PC-3 (cell line): ENCODE measurements around the gene HNF4A. TPM values are rescaled to one million over a fixed set of nuclear protein-coding genes. Genes with fewer than 3 reads are reported as not detected.

Source experiments
- ATAC-seq: fragments of 200-7000 bp; cut with Tn5 transposase; 2 replicates; pipeline ENCODE4 v1.9.1; 2020; ENCODE audit warnings: mild to moderate bottlenecking, moderate library complexity
- BruUV-seq: library from RNA; stranded (reverse); fragments of 400-500 nt; replicated peaks from 2 replicates; lab custom pipeline; 2021; lab: Mats Ljungman, UMichigan
- CTCF ChIA-PET: fragments of 300-600 bp; sonication (Branson Sonifier 250); formaldehyde crosslinking; loops from one replicate; lab custom pipeline; 2022; ENCODE audit warnings: antibody characterized with exemption; lab: Charles Lee
- POLR2A ChIA-PET: fragments of 300-600 bp; sonication (Branson Sonifier 250); formaldehyde crosslinking; loops from one replicate; lab custom pipeline; 2022; ENCODE audit warnings: antibody characterized with exemption; ENCODE audit not compliant: unreplicated experiment; lab: Charles Lee
- DNase-seq: peaks from one replicate; pipeline ENCODE4 v3.0.0-alpha.2; 2015
- H2AFZ ChIP-seq: fragments of 300-600 bp; sonication (generic); 2 replicates; pipeline ENCODE4 v1.6.0; 2016; ENCODE audit warnings: antibody characterized with exemption, low read length
- H3F3A ChIP-seq: fragments of 300-600 bp; sonication (generic); one replicate; pipeline ENCODE4 v1.6.0; 2017; ENCODE audit warnings: antibody characterized with exemption, low read length, control low read depth, mild to moderate bottlenecking; ENCODE audit not compliant: unreplicated experiment
- H3K27ac ChIP-seq: fragments of 300-600 bp; sonication (generic); 2 replicates; pipeline ENCODE4 v1.5.1; 2016; ENCODE audit warnings: mild to moderate bottlenecking, low read length
- H3K27me3 ChIP-seq: fragments of 300-600 bp; sonication (generic); 2 replicates; pipeline ENCODE4 v1.6.1; 2016; ENCODE audit warnings: low read length, mixed read lengths
- H3K36me3 ChIP-seq: fragments of 300-600 bp; sonication (generic); 2 replicates; pipeline ENCODE4 v1.6.1; 2016; ENCODE audit warnings: low read depth, mixed run types, low read length, mixed read lengths
- H3K4me1 ChIP-seq: fragments of 300-600 bp; sonication (generic); 2 replicates; pipeline ENCODE4 v1.5.1; 2016; ENCODE audit warnings: low read length; ENCODE audit not compliant: insufficient read depth
- H3K4me2 ChIP-seq: fragments of 300-600 bp; sonication (generic); 2 replicates; pipeline ENCODE4 v1.6.0; 2016; ENCODE audit warnings: low read length
- H3K4me3 ChIP-seq: fragments of 300-600 bp; sonication (generic); 2 replicates; pipeline ENCODE4 v1.5.1; 2016; ENCODE audit warnings: mild to moderate bottlenecking, low read length, mixed read lengths
- H3K79me2 ChIP-seq: fragments of 300-600 bp; sonication (generic); 2 replicates; pipeline ENCODE4 v1.6.1; 2017; ENCODE audit warnings: low read length, mixed read lengths
- H3K9ac ChIP-seq: fragments of 300-600 bp; sonication (generic); 2 replicates; pipeline ENCODE4 v1.6.0; 2016; ENCODE audit warnings: mild to moderate bottlenecking, low read length
- H3K9me2 ChIP-seq: fragments of 300-600 bp; sonication (generic); replicated peaks from 2 replicates; pipeline ENCODE4 v1.6.1; 2016; ENCODE audit warnings: mixed run types, low read length, mixed read lengths
- H3K9me3 ChIP-seq: fragments of 300-600 bp; sonication (generic); 2 replicates; pipeline ENCODE4 v1.6.1; 2016; ENCODE audit warnings: low read length, mixed read lengths
- H4K20me1 ChIP-seq: fragments of 300-600 bp; sonication (generic); 2 replicates; pipeline ENCODE4 v1.6.1; 2016; ENCODE audit warnings: low read length, mixed read lengths
- CTCF ChIP-seq: fragments of 300-600 bp; sonication (generic); conservative IDR thresholded peaks from 2 replicates; pipeline ENCODE4 v1.5.1; 2017; ENCODE audit warnings: antibody characterized with exemption, low read depth, mild to moderate bottlenecking, low read length
- EZH2 ChIP-seq: fragments of 300-600 bp; sonication (generic); IDR thresholded peaks from one replicate; pipeline ENCODE4 v1.6.1; 2017; ENCODE audit warnings: antibody characterized with exemption, mild to moderate bottlenecking, low read length; ENCODE audit not compliant: unreplicated experiment
- EZH2phosphoT487 ChIP-seq: fragments of 300-600 bp; sonication (generic); IDR thresholded peaks from 2 replicates; pipeline ENCODE4 v1.6.1; 2018; ENCODE audit warnings: mild to moderate bottlenecking, antibody characterized with exemption, low read length, borderline replicate concordance
- intact Hi-C: fragments of 100-400 bp; cut with micrococcal nuclease; formaldehyde crosslinking; loops from 2 replicates; pipeline ENCODE4 v1.9.0; 2023
- total RNA-seq: library from RNA; depleted of rRNA; stranded (reverse); fragments of >200 nt; gene quantifications from 2 replicates; pipeline ENCODE4 v1.2.3, GENCODE V29; 2014

The HNF4A gene
- total RNA-seq, 1 experiment from 2014 or later = not detected

DNA sequence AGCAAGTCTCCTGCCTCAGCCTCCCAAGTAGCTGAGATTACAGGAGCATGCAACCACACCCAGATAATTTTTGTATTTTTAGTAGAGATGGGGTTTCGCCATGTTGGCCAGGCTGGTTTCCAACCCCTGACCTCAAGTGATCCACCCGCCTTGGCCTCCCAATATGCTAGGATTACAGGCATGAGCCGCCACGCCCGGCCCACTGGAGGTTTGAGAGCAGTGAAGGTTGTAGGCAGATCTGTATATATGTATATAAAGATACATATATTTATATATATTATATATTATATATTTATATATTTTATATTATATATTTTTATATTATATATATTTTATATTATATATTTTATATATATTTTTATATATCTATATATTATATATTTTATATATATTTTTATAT, 82.0 kb downstream of the HNF4A start:
- no peak overlapping the region for H3K27ac ChIP-seq
- ChIA-PET POLR2A (no interaction called here), CTCF (no interaction called here)
- intact Hi-C loops = no loop called here
- H3K36me3 ChIP-seq = no peaks in the 10 kb centered on the region
- no peak for ATAC-seq
- H3K79me2 ChIP-seq = no peaks in the 10 kb centered on the region
- no peaks in the 10 kb centered on the region for H3K4me1 ChIP-seq
- no peak overlapping the region for H3K4me3 ChIP-seq
- H3K9me2 ChIP-seq = no peaks in the 10 kb centered on the region
- no peaks in the 10 kb centered on the region for H4K20me1 ChIP-seq
- no peaks in the 10 kb centered on the region for H3K9me3 ChIP-seq
- BruUV-seq = no TSS peak
- TF ChIP-seq CTCF (no peak), EZH2 (no peak), EZH2phosphoT487 (no peak)
- H3K27me3 ChIP-seq = peaks cover 8% of the 10 kb centered on the region; the same call in 1 of the 2 replicates
- H3F3A ChIP-seq = no peaks in the 10 kb centered on the region
- DNase-seq = no peak
- no peak overlapping the region for H3K4me2 ChIP-seq
- H3K9ac ChIP-seq = no peak overlapping the region
- no peak overlapping the region for H2AFZ ChIP-seq

DNA sequence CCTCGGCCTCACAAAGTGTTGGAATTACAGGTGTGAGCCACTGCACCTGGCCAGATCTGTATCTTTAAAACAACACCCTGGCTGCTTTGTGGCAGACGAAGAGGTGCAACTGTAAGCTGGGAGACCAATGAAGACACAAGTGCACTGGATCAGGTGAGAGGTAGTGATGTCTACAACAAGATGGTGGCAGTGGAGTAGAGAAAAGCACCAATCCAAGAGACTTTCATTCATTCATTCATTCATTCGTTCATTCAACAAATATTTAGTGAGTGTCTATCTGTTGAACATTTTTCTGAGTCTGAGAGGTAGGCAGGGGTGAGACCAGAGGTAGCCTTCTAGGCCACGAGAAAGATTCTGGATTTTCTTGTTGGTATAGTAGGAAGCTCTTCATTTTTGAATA, 83.3 kb downstream of the HNF4A start:
- CTCF ChIA-PET = no interaction called here

More for the DNA sequence above, 83.3 kb downstream of the HNF4A start:
- DNase-seq (no peak), ATAC-seq (no peak)
- Histone ChIP-seq H4K20me1 (no peaks in the 10 kb centered on the region), H3K27ac (no peak overlapping the region), H3K36me3 (no peaks in the 10 kb centered on the region), H3F3A (no peaks in the 10 kb centered on the region), H3K79me2 (no peaks in the 10 kb centered on the region), H3K9ac (no peak overlapping the region), H3K9me3 (no peaks in the 10 kb centered on the region), H3K4me3 (no peak overlapping the region), H3K27me3 (no peaks in the 10 kb centered on the region), H2AFZ (no peak overlapping the region), H3K4me1 (no peaks in the 10 kb centered on the region), H3K4me2 (no peak overlapping the region), H3K9me2 (no peaks in the 10 kb centered on the region)
- POLR2A ChIA-PET = no interaction called here
- no TSS peak for BruUV-seq
- intact Hi-C loops = no loop called here
- no peak for TF ChIP-seq CTCF
- TF ChIP-seq EZH2phosphoT487 = no peak
- TF ChIP-seq EZH2 = no peak
